ENCODE results near the gene ZNF91.

The ZNF91 gene

DNA sequence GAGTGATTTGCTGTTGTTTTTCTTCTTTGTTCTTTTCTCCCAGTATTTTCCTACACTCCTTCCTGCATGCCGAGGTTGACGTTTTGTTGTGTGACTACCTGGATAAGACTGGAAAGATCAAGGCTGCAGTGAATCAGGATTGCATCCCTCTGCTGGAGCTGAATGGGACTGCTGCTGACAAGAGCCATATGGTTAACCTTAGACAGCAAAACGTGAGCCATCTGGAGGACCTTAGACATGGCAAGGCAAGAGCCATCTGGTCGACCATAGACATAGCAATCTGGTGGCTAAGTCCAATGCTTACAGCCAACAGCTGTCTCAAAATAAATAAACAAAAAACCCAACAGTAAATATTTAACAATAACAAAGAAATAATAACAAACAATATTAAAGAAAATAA lies 42.6 kb upstream of the ZNF91 start:
- Histone ChIP-seq H3K9ac (ENCODE audit: low read depth, low read length, poor library complexity) (no peak overlapping the region), H3K27me3 (ENCODE audit: control insufficient read depth in 3 of 3, insufficient read depth in 3 of 3, low read depth in 1 of 3, low read length in 3 of 3) (no peaks in the 10 kb centered on the region), H3K4ac (ENCODE audit: low read length) (no peak overlapping the region), H3K23ac (ENCODE audit: low read depth, low read length, poor library complexity) (no peak overlapping the region), H2BK15ac (ENCODE audit: low read length) (no peak overlapping the region), H3K4me1 (ENCODE audit: control insufficient read depth in 2 of 2, insufficient read depth in 1 of 2, low read depth in 1 of 2, low read length in 2 of 2) (no peaks in the 10 kb centered on the region), H2AK5ac (ENCODE audit: low read depth, low read length) (no peak overlapping the region), H3K18ac (ENCODE audit: low read length) (no peak overlapping the region), H2BK12ac (ENCODE audit: low read length) (no peak overlapping the region), H3K14ac (ENCODE audit: low read length) (no peak overlapping the region), H3K79me1 (ENCODE audit: low read depth, low read length) (no peaks in the 10 kb centered on the region), H2BK5ac (ENCODE audit: low read length) (no peak overlapping the region), H4K8ac (ENCODE audit: low read depth, low read length) (no peak overlapping the region), H2AFZ (ENCODE audit: low read length) (no peak overlapping the region), H3K4me3 (ENCODE audit: low read length in 2 of 2) (peak overlapping the region in 1 of 2 donors; percentile 61), H3K4me2 (ENCODE audit: insufficient read depth, low read length, poor library complexity, severe bottlenecking) (no peak overlapping the region), H4K91ac (ENCODE audit: low read depth, low read length, poor library complexity) (no peak overlapping the region), H2BK120ac (ENCODE audit: low read depth, low read length) (no peak overlapping the region), H3K27ac (replicated peaks; ENCODE audit: low read length) (no peak overlapping the region), H3K9me3 (replicated peaks in 1 of 2; ENCODE audit: control insufficient read depth in 2 of 2, insufficient read depth in 1 of 2, low read depth in 1 of 2, low read length in 2 of 2) (peaks cover 15 to 23% of the 10 kb centered on the region in 2 donors), H3K36me3 (replicated peaks in 1 of 2; ENCODE audit: control insufficient read depth in 2 of 2, insufficient read depth in 2 of 2, low read length in 2 of 2) (peaks cover 0 to 2% of the 10 kb centered on the region in 2 donors)
- DNase-seq (ENCODE audit: low spot score), result no peak
- no CpG with 5 or more reads among the region's 4 CpGs for WGBS, 2 donors (ENCODE audit: extremely low coverage in 2 of 2, insufficient read length in 2 of 2, insufficient replicate concordance in 1 of 2)

- Histone ChIP-seq H2BK5ac (ENCODE audit: low read length) (no peak overlapping the region), H3K4ac (ENCODE audit: low read length) (no peak overlapping the region), H3K36me3 (replicated peaks in 1 of 2; ENCODE audit: control insufficient read depth in 2 of 2, insufficient read depth in 2 of 2, low read length in 2 of 2) (peaks cover 0 to 2% of the 10 kb centered on the region in 2 donors), H2AFZ (ENCODE audit: low read length) (no peak overlapping the region), H3K9ac (ENCODE audit: low read depth, low read length, poor library complexity) (no peak overlapping the region), H3K18ac (ENCODE audit: low read length) (no peak overlapping the region), H3K4me2 (ENCODE audit: insufficient read depth, low read length, poor library complexity, severe bottlenecking) (no peak overlapping the region), H3K9me3 (replicated peaks in 1 of 2; ENCODE audit: control insufficient read depth in 2 of 2, insufficient read depth in 1 of 2, low read depth in 1 of 2, low read length in 2 of 2) (peaks cover 15 to 23% of the 10 kb centered on the region in 2 donors), H2BK120ac (ENCODE audit: low read depth, low read length) (no peak overlapping the region), H2BK12ac (ENCODE audit: low read length) (no peak overlapping the region), H4K91ac (ENCODE audit: low read depth, low read length, poor library complexity) (no peak overlapping the region), H3K23ac (ENCODE audit: low read depth, low read length, poor library complexity) (no peak overlapping the region), H3K27ac (replicated peaks; ENCODE audit: low read length) (no peak overlapping the region), H2AK5ac (ENCODE audit: low read depth, low read length) (no peak overlapping the region), H2BK15ac (ENCODE audit: low read length) (no peak overlapping the region), H3K27me3 (ENCODE audit: control insufficient read depth in 3 of 3, insufficient read depth in 3 of 3, low read depth in 1 of 3, low read length in 3 of 3) (no peaks in the 10 kb centered on the region), H3K79me1 (ENCODE audit: low read depth, low read length) (no peaks in the 10 kb centered on the region), H3K14ac (ENCODE audit: low read length) (no peak overlapping the region), H3K4me3 (ENCODE audit: low read length in 2 of 2) (no peak overlapping the region), H3K4me1 (ENCODE audit: control insufficient read depth in 2 of 2, insufficient read depth in 1 of 2, low read depth in 1 of 2, low read length in 2 of 2) (no peaks in the 10 kb centered on the region), H4K8ac (ENCODE audit: low read depth, low read length) (no peak overlapping the region)
- DNase-seq (ENCODE audit: low spot score), result no peak
- WGBS, 2 donors (ENCODE audit: extremely low coverage in 2 of 2, insufficient read length in 2 of 2, insufficient replicate concordance in 1 of 2), result no CpG with 5 or more reads among the region's 4 CpGs
Measured at GRCh38 chr19:23436944-23437343, 41.7 kb upstream of the ZNF91 start.

DNA sequence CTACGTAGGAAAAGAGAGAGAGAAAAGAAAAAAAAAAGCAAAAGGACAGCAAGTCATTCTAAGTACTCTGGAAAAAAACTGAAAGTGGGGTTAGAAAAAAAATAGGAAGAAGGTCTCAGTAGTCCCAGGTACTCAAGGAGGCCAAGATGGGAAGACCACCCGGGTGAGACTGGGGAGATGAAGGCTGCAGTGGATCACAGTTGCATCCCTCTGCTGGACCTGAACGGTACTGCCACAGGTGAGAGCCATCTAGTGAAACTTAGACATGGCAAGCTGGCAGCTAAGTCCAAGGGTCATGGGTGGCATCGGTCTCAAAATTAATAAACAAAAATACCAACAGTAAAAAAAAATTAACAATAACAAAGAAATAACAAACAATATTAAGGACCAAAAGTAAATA lies 41.0 kb upstream of the ZNF91 start:
- Histone ChIP-seq H2BK15ac (ENCODE audit: low read length) (no peak overlapping the region), H2AFZ (ENCODE audit: low read length) (no peak overlapping the region), H4K91ac (ENCODE audit: low read depth, low read length, poor library complexity) (no peak overlapping the region), H3K4me2 (ENCODE audit: insufficient read depth, low read length, poor library complexity, severe bottlenecking) (no peak overlapping the region), H3K4me1 (ENCODE audit: control insufficient read depth in 2 of 2, insufficient read depth in 1 of 2, low read depth in 1 of 2, low read length in 2 of 2) (no peaks in the 10 kb centered on the region), H3K18ac (ENCODE audit: low read length) (no peak overlapping the region), H2BK12ac (ENCODE audit: low read length) (no peak overlapping the region), H3K23ac (ENCODE audit: low read depth, low read length, poor library complexity) (no peak overlapping the region), H3K4ac (ENCODE audit: low read length) (no peak overlapping the region), H4K8ac (ENCODE audit: low read depth, low read length) (no peak overlapping the region), H3K79me1 (ENCODE audit: low read depth, low read length) (no peaks in the 10 kb centered on the region), H3K27ac (replicated peaks; ENCODE audit: low read length) (no peak overlapping the region), H3K9me3 (replicated peaks in 1 of 2; ENCODE audit: control insufficient read depth in 2 of 2, insufficient read depth in 1 of 2, low read depth in 1 of 2, low read length in 2 of 2) (peaks cover 15 to 22% of the 10 kb centered on the region in 2 donors), H3K27me3 (ENCODE audit: control insufficient read depth in 3 of 3, insufficient read depth in 3 of 3, low read depth in 1 of 3, low read length in 3 of 3) (no peaks in the 10 kb centered on the region), H2BK5ac (ENCODE audit: low read length) (no peak overlapping the region), H3K14ac (ENCODE audit: low read length) (no peak overlapping the region), H3K4me3 (ENCODE audit: low read length in 2 of 2) (no peak overlapping the region), H3K36me3 (replicated peaks in 1 of 2; ENCODE audit: control insufficient read depth in 2 of 2, insufficient read depth in 2 of 2, low read length in 2 of 2) (peaks cover 0 to 2% of the 10 kb centered on the region in 2 donors), H2AK5ac (ENCODE audit: low read depth, low read length) (no peak overlapping the region), H3K9ac (ENCODE audit: low read depth, low read length, poor library complexity) (no peak overlapping the region), H2BK120ac (ENCODE audit: low read depth, low read length) (no peak overlapping the region)
- no CpG with 5 or more reads among the region's 4 CpGs for WGBS, 2 donors (ENCODE audit: extremely low coverage in 2 of 2, insufficient read length in 2 of 2, insufficient replicate concordance in 1 of 2)
- no peak for DNase-seq (ENCODE audit: low spot score)

DNA sequence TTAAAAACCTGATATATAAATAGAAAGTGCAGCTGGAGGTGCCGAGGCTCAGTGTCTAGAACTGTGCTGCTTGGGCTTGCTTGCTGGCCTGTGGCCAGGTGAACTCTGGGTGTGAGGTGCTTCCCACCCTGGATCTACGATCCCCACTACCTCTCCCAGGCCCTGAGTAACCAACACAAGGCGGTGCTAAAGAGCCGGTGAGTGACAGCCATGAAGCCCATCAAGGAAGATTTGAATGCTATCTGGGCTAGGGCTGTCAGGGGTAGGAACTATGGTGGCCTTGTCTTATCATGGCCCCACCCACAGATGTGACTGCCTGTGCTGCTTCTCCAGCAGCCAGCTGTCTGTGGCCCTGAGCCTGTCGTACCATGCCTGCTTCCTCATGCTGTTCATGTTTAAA lies 25.6 kb upstream of the ZNF91 start:
- no peak overlapping the region for H2BK5ac ChIP-seq (ENCODE audit: low read length)
- no peak overlapping the region for H3K4me2 ChIP-seq (ENCODE audit: insufficient read depth, low read length, poor library complexity, severe bottlenecking)
- no CpG with 5 or more reads among the region's 5 CpGs for WGBS, 2 donors (ENCODE audit: extremely low coverage in 2 of 2, insufficient read length in 2 of 2, insufficient replicate concordance in 1 of 2)
- no peak overlapping the region for H2BK15ac ChIP-seq (ENCODE audit: low read length)
- DNase-seq (ENCODE audit: low spot score), result no peak
- peak overlapping the region; percentile 37 for H3K9ac ChIP-seq (ENCODE audit: low read depth, low read length, poor library complexity)
- no peak overlapping the region for H3K18ac ChIP-seq (ENCODE audit: low read length)
- no peak overlapping the region for H3K4me3 ChIP-seq (ENCODE audit: low read length in 2 of 2)
- H3K14ac ChIP-seq (ENCODE audit: low read length), result no peak overlapping the region
- no peak overlapping the region for H4K8ac ChIP-seq (ENCODE audit: low read depth, low read length)
- H3K4ac ChIP-seq (ENCODE audit: low read length), result no peak overlapping the region
- no peak overlapping the region for H2AK5ac ChIP-seq (ENCODE audit: low read depth, low read length)
- H2AFZ ChIP-seq (ENCODE audit: low read length), result no peak overlapping the region
- H3K4me1 ChIP-seq (ENCODE audit: control insufficient read depth in 2 of 2, insufficient read depth in 1 of 2, low read depth in 1 of 2, low read length in 2 of 2), result no peaks in the 10 kb centered on the region
- no peaks in the 10 kb centered on the region for H3K79me1 ChIP-seq (ENCODE audit: low read depth, low read length)
- no peak overlapping the region for H4K91ac ChIP-seq (ENCODE audit: low read depth, low read length, poor library complexity)
- no peaks in the 10 kb centered on the region for H3K9me3 ChIP-seq (replicated peaks in 1 of 2; ENCODE audit: control insufficient read depth in 2 of 2, insufficient read depth in 1 of 2, low read depth in 1 of 2, low read length in 2 of 2)
- no peak overlapping the region for H3K27ac ChIP-seq (replicated peaks; ENCODE audit: low read length)
- no peak overlapping the region for H2BK12ac ChIP-seq (ENCODE audit: low read length)
- no peak overlapping the region for H2BK120ac ChIP-seq (ENCODE audit: low read depth, low read length)
- H3K23ac ChIP-seq (ENCODE audit: low read depth, low read length, poor library complexity), result no peak overlapping the region
- H3K36me3 ChIP-seq (replicated peaks in 1 of 2; ENCODE audit: control insufficient read depth in 2 of 2, insufficient read depth in 2 of 2, low read length in 2 of 2), result no peaks in the 10 kb centered on the region
- H3K27me3 ChIP-seq (ENCODE audit: control insufficient read depth in 3 of 3, insufficient read depth in 3 of 3, low read depth in 1 of 3, low read length in 3 of 3), result no peaks in the 10 kb centered on the region

Data from neuronal stem cell (in vitro differentiated cells).